ENCODE results near the gene DYRK1A.

Gene DYRK1A

DNA sequence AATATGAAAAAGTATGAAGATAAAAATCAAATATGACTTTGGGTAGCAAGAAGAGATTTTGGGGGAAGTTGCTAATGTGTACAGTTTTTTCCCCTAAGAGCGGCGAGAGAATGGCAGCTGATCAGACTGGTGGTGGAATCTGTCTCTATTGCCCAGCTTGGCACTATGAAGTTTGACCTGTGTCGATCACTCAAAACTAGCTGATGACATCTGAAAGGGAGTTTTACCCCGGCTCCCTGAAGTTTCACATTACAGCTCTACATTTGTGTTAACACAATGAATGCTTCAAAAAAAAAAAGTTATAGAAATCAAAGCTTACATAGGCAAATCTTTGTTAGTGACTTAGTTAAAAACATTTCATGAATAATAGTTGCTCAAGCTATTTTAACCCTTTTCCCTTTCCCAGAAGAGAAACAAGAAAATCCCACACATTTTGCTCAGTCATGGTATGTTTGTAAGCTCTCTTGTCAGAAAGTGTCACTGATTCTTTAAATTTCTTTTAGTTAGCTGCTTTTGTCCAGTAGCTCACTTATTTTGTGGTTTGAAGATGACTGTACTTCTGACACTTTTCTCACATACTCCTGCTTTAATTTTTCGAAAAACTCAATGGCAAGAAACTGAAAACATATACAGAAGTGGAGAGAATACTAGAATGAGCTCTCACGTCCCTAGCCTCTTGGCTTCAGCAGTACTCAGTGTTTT is 41.3 kb downstream of the DYRK1A start:
- H3K4me3 ChIP-seq (ENCODE audit: control insufficient read depth, low read depth, low read length) = no peak overlapping the region
- no peak for DNase-seq (ENCODE audit: low read depth)
- TF ChIP-seq, protein P1, sequence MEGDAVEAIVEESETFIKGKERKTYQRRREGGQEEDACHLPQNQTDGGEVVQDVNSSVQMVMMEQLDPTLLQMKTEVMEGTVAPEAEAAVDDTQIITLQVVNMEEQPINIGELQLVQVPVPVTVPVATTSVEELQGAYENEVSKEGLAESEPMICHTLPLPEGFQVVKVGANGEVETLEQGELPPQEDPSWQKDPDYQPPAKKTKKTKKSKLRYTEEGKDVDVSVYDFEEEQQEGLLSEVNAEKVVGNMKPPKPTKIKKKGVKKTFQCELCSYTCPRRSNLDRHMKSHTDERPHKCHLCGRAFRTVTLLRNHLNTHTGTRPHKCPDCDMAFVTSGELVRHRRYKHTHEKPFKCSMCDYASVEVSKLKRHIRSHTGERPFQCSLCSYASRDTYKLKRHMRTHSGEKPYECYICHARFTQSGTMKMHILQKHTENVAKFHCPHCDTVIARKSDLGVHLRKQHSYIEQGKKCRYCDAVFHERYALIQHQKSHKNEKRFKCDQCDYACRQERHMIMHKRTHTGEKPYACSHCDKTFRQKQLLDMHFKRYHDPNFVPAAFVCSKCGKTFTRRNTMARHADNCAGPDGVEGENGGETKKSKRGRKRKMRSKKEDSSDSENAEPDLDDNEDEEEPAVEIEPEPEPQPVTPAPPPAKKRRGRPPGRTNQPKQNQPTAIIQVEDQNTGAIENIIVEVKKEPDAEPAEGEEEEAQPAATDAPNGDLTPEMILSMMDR (IDR thresholded peaks at IDR 0.05; ENCODE audit: control insufficient read depth, insufficient read depth, low read depth, low read length, missing control alignments) = no peak

DNA sequence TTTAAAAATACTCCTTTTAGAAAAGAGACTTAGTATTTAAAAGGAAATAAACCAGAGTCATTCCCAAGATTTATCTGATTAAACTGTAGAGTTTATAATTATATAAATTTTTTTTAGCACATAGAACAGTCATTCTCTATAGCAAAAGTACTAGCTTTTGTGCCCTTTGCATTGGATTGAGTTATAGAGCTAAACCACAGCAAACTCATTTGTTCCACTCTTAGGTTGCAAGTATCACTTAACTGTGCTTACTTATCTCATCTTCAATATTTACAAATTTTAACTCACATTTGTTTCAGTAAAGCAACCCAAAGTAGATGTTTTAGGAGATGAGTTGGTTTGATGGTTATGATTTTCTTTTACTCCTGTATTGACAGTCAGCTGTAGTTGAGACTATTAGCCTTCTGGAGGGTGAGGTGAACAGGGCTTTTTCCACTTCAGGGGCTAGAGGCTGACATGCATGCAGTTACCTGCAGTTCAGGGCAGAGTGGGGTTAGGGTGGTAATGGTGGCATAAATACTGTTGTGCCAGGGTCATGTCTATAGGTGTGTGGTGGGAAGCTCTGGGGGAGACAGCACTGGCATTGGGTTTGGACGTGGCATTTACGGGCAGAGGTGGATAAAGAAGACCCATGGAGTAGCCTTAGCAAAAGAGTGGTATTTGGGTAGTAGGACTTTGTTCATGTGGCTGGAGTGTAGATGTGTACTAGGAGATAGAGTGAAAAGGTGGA is 42.1 kb downstream of the DYRK1A start:
- DNase-seq (ENCODE audit: low read depth) = no peak
- no peak overlapping the region for H3K4me3 ChIP-seq (ENCODE audit: control insufficient read depth, low read depth, low read length)

DNA sequence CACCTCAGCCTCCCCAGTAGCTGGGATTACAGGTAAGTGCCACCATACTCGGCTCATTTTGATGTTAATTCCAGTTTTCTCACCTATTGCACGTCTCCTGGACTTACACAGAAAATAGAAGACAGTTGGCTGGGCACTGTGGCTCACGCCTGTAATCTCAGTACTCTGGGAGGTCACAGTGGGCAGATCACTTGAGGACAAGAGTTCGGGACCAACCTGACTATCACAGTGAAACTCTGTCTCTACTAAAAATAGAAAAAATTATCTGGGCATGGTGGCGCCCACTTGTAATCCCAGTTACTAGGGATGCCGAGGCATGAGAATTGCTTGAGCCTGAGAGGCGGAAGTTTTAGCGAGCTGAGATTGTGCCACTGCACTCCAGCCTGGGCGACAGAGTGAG is 44.1 kb downstream of the DYRK1A start:
- TF ChIP-seq, protein P1 (IDR thresholded peaks at IDR 0.05; ENCODE audit: control insufficient read depth, insufficient read depth, low read depth, low read length, missing control alignments) = no peak
- no peak for DNase-seq (ENCODE audit: low read depth)
- H3K4me3 ChIP-seq (ENCODE audit: control insufficient read depth, low read depth, low read length) = no peak overlapping the region

More for the DNA sequence above, 42.1 kb downstream of the DYRK1A start:
- TF ChIP-seq, protein P1 (IDR thresholded peaks at IDR 0.05; ENCODE audit: control insufficient read depth, insufficient read depth, low read depth, low read length, missing control alignments) = no peak

DNA sequence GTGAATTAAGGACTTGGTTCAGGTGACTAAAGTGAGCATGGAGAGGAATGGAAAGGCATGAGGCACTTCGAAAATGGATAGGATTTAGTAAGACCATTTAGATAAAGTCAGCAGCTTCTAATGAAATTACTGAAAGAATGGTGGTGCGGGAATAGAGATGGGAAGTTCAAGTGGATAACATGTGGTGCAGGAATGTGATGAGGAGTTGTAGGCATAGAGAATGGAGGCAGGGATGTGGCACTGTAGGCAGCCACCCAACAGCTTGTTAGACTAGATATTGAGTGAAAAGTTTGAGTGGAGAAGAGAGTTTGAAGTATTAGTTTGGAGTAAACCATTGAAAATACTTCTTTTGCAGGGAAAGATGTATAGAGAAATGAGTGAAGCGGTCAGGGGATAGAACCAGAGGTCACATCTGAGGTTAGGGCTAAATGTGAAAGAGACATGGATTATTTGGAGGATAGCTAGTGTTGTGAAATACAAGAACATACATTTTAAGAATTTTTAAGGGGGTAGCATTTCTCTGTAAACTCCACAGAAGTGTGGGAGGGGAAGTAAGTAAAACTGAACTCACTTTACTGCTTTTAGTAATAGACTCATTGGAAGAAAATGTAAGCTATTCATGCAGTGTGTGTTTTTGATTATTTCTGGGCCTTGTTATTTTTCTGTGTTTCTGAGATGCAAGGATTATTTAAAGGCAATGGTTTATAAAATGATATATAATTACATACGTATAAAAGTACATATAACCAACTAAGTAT is 46.2 kb downstream of the DYRK1A start:
- peak; percentile 29 for DNase-seq (ENCODE audit: low read depth)
- TF ChIP-seq, protein P1 (IDR thresholded peaks at IDR 0.05; ENCODE audit: control insufficient read depth, insufficient read depth, low read depth, low read length, missing control alignments) = no peak
- no peak overlapping the region for H3K4me3 ChIP-seq (ENCODE audit: control insufficient read depth, low read depth, low read length)

DNA sequence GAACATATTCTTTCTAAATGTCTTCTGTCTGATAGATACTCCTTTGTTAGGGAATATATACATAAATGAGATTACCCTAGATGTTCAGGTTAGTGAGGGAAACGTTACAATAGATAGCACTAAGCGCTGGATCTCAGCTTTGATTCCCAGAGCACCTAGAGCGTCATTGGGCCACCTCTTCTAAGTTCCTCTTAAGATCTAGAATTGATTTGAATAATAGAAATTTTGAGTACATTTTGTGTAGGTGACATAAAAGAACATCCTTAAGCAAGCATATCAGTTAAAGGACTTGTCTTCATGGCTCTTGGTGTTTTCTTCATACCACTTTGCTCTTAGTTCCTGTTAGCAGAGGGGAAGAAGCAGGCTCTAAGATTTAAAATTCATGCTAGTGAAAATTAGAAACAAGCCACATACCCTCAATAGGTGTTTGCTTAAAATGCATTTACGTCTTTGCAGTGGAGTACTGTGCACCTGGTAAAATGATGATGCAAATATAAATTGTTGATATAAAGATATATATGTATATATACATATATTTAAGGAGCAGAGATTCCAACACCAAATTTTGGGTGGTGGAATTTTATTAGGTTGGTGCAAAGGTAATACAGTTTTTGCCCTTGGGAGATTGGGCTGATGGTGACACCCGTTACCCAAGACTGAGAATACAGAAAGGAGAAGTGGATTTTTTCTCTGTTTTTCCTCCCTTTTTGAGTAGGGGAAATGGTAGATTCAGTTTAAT is 47.1 kb downstream of the DYRK1A start:
- no peak for DNase-seq (ENCODE audit: low read depth)
- H3K4me3 ChIP-seq (ENCODE audit: control insufficient read depth, low read depth, low read length) = no peak overlapping the region
- TF ChIP-seq, protein P1 (IDR thresholded peaks at IDR 0.05; ENCODE audit: control insufficient read depth, insufficient read depth, low read depth, low read length, missing control alignments) = no peak

Data from AG09309 (cell line).